Measurements from ENCODE around the gene FERMT1. TPM values are rescaled to one million over a fixed set of nuclear protein-coding genes. Genes with fewer than 3 reads are reported as not detected.

FERMT1 gene
- total RNA-seq, 1 donor from 2014 or later = 2.4 TPM

- intact Hi-C loops (cut with DNase I) = no loop called here
- ATAC-seq (no peak), DNase-seq (no peak)
- H3K36me3 ChIP-seq = no peaks in the 10 kb centered on the region
- H3K9me3 ChIP-seq = no peaks in the 10 kb centered on the region
- peak overlapping the region; percentile 45 for H3K4me3 ChIP-seq
- no peak for TF ChIP-seq CTCF (IDR thresholded peaks at IDR 0.05)
- peaks cover 11% of the 10 kb centered on the region for H3K27me3 ChIP-seq
- H3K4me1 ChIP-seq = peaks cover 4% of the 10 kb centered on the region
- no peak overlapping the region for H3K27ac ChIP-seq
Observed at GRCh38 chr20:6053064-6053775, 69.6 kb downstream of the FERMT1 start.

GRCh38 chr20:6051505-6051904 is 71.3 kb downstream of the FERMT1 start:
- ATAC-seq = peak; percentile 37
- H3K4me3 ChIP-seq = peak overlapping the region; percentile 45

GRCh38 chr20:6048391-6048790 is 74.4 kb downstream of the FERMT1 start:
- Histone ChIP-seq H3K27ac (no peak overlapping the region), H3K4me1 (no peaks in the 10 kb centered on the region), H3K9me3 (no peaks in the 10 kb centered on the region), H3K36me3 (no peaks in the 10 kb centered on the region), H3K27me3 (peaks cover 11% of the 10 kb centered on the region), H3K4me3 (no peak overlapping the region)
- no peak for ATAC-seq
- intact Hi-C loops (cut with DNase I) = no loop called here
- no peak for TF ChIP-seq CTCF (IDR thresholded peaks at IDR 0.05)
- no peak for DNase-seq

More at GRCh38 chr20:6051505-6051904, 71.3 kb downstream of the FERMT1 start:
- Histone ChIP-seq H3K36me3 (no peaks in the 10 kb centered on the region), H3K27me3 (peaks cover 11% of the 10 kb centered on the region), H3K9me3 (no peaks in the 10 kb centered on the region), H3K27ac (no peak overlapping the region), H3K4me1 (peaks cover 1% of the 10 kb centered on the region)
- TF ChIP-seq CTCF (IDR thresholded peaks at IDR 0.05) = no peak
- intact Hi-C loops (cut with DNase I) = no loop called here
- no peak for DNase-seq

- peaks cover 2% of the 10 kb centered on the region for H3K36me3 ChIP-seq
- no peaks in the 10 kb centered on the region for H3K4me1 ChIP-seq
- DNase-seq (no peak), ATAC-seq (no peak)
- no peaks in the 10 kb centered on the region for H3K27me3 ChIP-seq
- intact Hi-C loops (cut with DNase I) = no loop called here
- H3K4me3 ChIP-seq = no peak overlapping the region
- H3K9me3 ChIP-seq = no peaks in the 10 kb centered on the region
- TF ChIP-seq CTCF (IDR thresholded peaks at IDR 0.05) = no peak
- H3K27ac ChIP-seq = no peak overlapping the region
Observed at GRCh38 chr20:6046432-6046831, 76.4 kb downstream of the FERMT1 start.

GRCh38 chr20:6045566-6045965 is 77.3 kb downstream of the FERMT1 start:
- Histone ChIP-seq H3K27me3 (no peaks in the 10 kb centered on the region), H3K27ac (no peak overlapping the region), H3K4me1 (no peaks in the 10 kb centered on the region), H3K36me3 (peaks cover 10% of the 10 kb centered on the region), H3K4me3 (no peak overlapping the region), H3K9me3 (no peaks in the 10 kb centered on the region)
- intact Hi-C loops (cut with DNase I) = no loop called here
- DNase-seq (no peak), ATAC-seq (no peak)
- no peak for TF ChIP-seq CTCF (IDR thresholded peaks at IDR 0.05)
